Superior temporal gyrus (tissue), 1 donor: ENCODE results near the gene TARM1.

ENCODE experiments used
- DNase-seq: peaks from one replicate; pipeline ENCODE4 v3.0.0-alpha.2; 2016; ENCODE audit errors: extremely low spot score

The TARM1 gene

DNA sequence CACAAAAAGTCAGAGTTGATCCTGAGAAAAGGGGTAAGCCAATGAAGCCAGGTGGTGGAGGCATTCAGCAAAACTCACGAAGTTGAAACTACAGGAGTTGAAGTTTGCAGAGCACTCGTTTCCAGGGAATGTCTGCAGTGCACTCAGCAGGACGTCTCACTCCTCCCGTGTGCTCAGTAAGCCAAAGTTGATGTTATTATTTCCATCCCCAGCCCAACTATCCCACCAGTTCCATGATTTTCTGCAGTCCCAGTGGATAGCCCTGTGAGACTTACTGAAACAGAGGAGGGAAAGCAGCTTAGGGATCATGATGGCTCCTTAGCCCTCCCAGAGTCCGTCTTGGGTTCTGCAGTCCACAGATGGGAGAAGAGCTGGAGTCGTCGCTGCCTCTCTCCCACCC, at the start of gene TARM1:
Gene TARM1, minus strand, starts transcription at position 334 of the 400 bp plus-strand sequence. Its CDS starts 25 bp downstream, at position 309.
- no peak for DNase-seq

DNA sequence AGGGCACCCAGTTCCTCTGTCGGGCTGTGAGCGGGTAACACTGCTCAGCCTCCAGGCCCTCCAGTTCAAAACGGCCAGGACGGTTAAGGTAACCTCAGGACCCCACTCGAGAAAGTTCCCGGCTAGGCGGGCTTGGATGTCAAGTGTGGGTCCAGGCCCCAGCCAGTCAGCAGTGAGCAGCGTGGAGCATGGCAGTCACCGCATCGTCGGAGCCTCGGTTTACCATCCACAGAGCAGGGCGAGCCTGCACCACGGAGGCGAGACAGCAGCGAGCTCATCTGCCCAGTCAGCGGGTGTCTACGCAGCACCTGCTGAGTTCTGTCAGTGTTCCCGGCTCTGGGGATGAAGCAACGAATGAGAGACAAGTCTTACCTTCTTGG, 48.4 kb upstream of the TARM1 start:
- no peak for DNase-seq

DNA sequence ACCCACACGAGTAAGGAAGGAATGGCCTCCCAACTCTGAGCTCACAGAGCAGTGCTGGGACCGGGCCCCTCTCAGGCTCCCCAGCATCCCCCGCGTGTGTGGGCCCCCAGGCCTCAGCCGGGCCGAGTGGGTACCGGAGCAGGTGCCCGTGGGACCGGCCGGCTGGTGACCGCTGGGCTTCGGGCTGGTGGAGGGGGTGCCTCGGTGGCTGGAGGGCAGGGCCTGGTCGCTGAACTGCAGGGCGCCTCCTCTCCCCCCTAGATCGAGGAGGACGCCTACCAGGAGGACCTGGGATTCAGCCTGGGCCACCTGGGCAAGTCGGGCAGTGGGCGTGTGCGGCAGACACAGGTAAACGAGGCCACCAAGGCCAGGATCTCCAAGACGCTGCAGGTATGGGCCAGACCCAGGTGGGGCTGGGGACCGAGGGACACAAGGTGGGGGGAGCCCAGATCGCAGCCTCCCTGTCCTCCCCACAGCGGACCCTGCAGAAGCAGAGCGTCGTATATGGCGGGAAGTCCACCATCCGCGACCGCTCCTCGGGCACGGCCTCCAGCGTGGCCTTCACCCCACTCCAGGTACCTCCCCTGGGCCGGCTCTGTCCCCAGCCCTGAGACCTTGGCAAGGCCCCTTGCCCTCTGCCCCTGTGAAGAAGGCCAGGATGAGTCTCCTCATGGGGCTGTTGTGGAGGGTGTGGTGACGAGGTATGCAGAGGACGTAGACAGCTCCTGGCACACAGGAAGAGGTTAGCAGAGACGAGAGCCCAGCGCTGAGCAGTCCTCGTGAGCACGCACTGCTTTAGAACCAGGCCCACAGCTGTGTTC, 47.8 kb upstream of the TARM1 start:
- DNase-seq: no peak

DNA sequence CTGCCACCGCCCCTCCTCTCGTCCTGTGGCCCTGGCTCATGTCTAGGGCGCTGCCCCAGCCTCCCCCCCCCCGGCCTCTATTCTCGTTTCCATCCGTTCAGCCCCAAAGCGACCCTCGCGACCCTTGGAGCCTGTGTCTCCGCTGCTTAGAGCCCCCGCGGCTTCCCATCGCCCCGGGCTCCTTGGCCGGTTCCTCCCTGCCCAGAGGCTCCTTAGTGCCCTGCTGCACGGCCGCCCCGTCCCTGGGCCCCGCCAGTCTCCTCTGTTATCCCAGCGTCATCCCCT, 47.2 kb upstream of the TARM1 start:
- no peak for DNase-seq

- no peak for DNase-seq
Observed at GRCh38 chr19:54127688-54128440, 46.7 kb upstream of the TARM1 start.

DNA sequence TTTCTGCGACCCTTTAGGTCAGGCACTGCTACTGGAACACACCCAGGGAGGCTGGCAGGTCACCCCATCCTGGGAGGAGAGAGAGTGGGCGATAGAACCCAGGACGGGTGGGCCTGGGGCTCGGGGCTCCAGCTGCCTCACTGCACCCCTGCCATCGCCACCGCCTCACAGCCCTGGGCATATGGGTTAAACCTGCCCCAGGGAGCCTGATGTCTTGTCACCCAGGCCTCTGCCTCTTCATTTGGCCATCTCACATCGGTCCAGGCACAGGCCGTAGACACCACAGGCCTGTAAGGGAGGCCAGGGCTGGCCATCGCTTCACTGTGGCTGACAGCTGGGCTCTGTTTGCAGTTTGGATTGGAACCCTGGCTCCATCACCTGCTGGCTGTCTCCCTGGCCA, 44.5 kb upstream of the TARM1 start:
- no peak for DNase-seq

DNA sequence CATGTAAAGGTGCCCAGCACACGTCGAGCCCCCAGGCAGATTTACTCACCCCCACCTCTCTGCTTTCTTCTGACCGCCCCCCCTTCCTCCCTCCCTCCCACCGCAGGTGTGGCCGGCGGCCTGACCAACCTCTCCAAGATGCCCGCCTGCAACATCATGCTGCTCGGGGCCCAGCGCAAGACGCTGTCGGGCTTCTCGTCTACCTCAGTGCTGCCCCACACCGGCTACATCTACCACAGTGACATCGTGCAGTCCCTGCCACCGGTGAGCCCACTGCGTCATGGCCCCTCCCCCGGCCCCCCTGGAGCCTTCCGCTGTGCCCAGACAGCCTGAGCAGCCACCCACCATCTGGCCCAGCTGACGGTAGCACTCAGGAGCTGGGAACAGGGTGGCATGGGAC, 43.2 kb upstream of the TARM1 start:
- no peak for DNase-seq

DNA sequence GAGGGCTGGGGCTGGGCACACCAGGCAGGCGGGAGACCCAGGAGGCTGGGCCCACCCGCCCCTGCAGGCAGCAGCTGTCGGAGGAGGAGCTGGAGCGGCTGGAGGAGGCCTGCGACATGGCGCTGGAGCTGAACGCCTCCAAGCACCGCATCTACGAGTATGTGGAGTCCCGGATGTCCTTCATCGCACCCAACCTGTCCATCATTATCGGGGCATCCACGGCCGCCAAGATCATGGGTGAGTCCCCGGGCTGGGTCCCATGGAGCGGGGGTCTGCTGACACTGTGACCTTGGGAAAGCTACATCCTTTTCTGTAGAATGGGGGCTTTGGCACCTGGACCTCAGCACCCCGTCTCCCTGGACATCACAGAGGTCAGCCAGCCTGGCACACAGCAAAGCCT, 42.5 kb upstream of the TARM1 start:
- no peak for DNase-seq

- DNase-seq: no peak
Observed at GRCh38 chr19:54121259-54121658, 40.1 kb upstream of the TARM1 start.

DNA sequence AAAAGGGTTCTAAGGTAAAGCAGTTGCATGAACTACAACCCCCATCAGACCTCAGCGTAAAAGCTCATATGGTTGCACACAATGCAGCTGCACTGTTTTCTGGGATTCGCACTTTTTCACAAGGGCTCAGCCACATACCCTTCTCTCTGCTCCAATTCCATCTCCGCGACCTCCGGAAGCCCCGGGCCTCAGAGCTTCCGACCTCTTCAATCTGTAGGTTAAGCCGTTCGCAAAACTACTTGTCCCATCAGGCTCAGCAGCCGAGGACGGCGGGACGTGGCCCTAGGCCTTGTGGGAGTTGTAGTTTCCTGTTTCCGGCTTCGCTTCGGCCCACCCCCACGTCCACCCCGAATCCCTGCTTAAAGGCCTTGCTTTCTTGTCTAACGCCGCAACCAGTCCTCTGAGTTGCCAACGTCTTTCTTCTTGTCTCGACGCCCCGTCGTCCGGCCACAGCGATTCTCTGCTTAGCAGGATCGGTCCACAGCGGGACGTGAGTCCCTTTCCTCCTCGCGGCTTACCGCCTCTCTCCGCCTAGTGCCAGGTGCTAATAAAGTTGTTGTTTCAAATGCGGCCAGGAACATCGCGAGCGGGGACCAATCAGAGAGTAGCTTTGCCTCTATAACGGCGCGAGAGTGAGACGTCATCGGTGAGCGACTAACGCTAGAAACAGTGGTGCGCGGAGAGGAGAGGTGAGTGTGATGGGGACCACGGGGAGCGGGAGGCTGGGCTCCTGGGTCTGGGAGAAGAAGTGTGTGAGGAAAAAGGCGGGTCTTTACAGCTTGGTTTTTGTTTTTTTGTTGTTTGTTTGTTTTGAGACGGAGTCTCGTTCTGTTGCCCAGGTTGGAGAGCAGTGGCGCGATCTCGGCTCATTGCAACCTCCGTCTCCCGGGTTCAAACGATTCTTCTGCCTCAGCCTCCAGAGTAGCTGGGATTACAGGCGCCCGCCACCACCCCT, 34.2 kb upstream of the TARM1 start, which contains the start of the genes PRPF31 and TFPT:
Gene PRPF31, plus strand, starts transcription at position 646 of the 955 bp plus-strand sequence. CDS start 2,525 bp downstream, outside the sequence.
Gene TFPT, minus strand, starts transcription at position 549 of the 955 bp plus-strand sequence. Its CDS starts 388 bp downstream, at position 161.
- DNase-seq: peak; percentile 100

- no peak for DNase-seq
Observed at GRCh38 chr19:54114340-54115108, 33.4 kb upstream of the TARM1 start.

DNA sequence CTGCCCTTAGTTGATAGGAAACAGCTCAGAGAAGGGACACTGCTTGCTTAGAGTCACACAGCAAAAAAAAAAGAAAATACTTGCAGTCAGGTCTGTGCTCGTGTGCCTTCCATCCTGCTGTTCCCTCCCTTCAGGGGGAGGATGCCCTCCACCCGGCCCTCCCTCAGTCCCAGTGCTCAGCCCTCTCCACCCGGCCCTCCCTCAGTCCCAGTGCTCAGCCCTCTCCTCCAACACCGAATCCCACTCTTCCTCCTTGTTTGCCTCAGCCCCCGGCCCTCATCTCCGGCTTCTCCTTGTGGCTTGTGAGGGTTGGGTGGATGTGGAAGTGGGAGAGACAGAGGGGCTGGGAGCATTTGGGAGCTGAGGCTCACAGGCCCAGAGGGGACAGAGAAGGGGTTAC, 28.5 kb upstream of the TARM1 start:
- no peak for DNase-seq

- DNase-seq: no peak
Observed at GRCh38 chr19:54108496-54108895, 27.3 kb upstream of the TARM1 start.

GRCh38 chr19:54107876-54108490, 26.8 kb upstream of the TARM1 start:
- no peak for DNase-seq

GRCh38 chr19:54106716-54107115, 25.6 kb upstream of the TARM1 start:
- no peak for DNase-seq

DNA sequence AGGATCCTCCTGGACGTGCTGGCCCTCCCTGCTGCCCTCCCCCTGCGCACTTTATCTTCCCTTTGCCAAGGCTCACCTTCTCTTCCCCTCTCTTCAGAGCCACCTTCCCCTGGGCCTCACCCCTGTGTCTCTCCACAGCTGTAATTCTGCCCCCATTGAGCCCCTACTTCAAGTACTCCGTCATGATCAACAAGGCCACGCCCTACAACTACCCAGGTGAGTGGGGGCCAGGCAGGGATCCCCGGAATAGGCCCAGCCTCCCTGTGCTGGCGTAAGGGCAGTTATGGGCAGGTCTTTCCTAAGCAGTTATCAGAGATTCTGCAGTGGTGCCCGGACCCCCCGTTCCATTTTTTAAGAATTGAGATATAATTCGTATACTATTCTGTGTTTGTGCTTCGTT, 24.6 kb upstream of the TARM1 start:
- no peak for DNase-seq

GRCh38 chr19:54104998-54105715, 24.0 kb upstream of the TARM1 start:
- no peak for DNase-seq

- peak; percentile 99 for DNase-seq
Observed at GRCh38 chr19:54102421-54103169, 21.4 kb upstream of the TARM1 start, which contains the start of gene NDUFA3. Gene NDUFA3, plus strand, starts transcription at chr19:54102855. Its CDS starts 24 bp downstream, at chr19:54102879.

DNA sequence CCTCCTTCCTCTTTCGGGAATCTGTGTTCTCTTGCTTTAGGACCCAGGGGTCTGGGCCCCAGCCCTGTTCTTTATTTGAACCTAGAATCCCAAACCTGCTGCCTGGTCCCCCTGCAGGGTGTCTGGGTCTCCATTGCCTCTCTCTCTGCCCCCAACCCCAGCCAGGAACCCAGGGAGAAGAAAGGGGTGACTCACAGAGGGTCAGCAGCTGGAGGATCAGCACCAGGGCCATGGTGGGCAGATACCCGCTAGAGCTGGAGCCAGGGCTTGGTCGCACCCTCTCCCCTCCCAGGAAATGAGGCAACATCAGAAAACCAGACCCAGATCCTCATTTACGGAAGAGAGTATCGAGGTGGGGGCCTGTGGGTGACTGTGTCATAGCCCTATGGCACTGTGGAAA, 19.4 kb upstream of the TARM1 start, which contains the start of gene OSCAR:
Gene OSCAR, minus strand, starts transcription at position 243 of the 400 bp plus-strand sequence. Its CDS starts 11 bp downstream, at position 232.
- DNase-seq: no peak
